ENCODE measurements around the gene TNFRSF8. TPM values are rescaled to one million over a fixed set of nuclear protein-coding genes. Genes with fewer than 3 reads are reported as not detected.

The TNFRSF8 gene
- total and polyA plus RNA-seq, 2 donors: 0.94 to 3.3 TPM

GRCh38 chr1:12140016-12140415 lies 76.9 kb downstream of the TNFRSF8 start:
- H3K36me3 ChIP-seq (ENCODE audit: control insufficient read depth in 2 of 2, insufficient read depth in 2 of 2, low read length in 1 of 2): no peaks in the 10 kb centered on the region
- peaks cover 0 to 17% of the 10 kb centered on the region in 2 donors for H3K4me1 ChIP-seq (ENCODE audit: control insufficient read depth in 2 of 2, insufficient read depth in 2 of 2, low read length in 2 of 2)
- WGBS: 97% methylated on average over 4 of the region's 4 CpGs
- H3K4me3 ChIP-seq (ENCODE audit: low read length in 2 of 2): no peak overlapping the region
- DNase-seq (ENCODE audit: low read depth in 6 of 9, low spot score in 9 of 9): no peak
- H3K9me3 ChIP-seq (ENCODE audit: control insufficient read depth in 2 of 2, insufficient read depth in 1 of 2, low read length in 1 of 2): no peaks in the 10 kb centered on the region
- no peak overlapping the region for H3K27ac ChIP-seq (ENCODE audit: low read depth in 1 of 2, low read length in 1 of 2)
- no peaks in the 10 kb centered on the region for H3K27me3 ChIP-seq (ENCODE audit: control insufficient read depth in 2 of 2, insufficient read depth in 1 of 2, low read length in 1 of 2)

GRCh38 chr1:12140515-12141162 lies 77.5 kb downstream of the TNFRSF8 start:
- WGBS: 97% methylated on average over 12 of the region's 12 CpGs
- H3K27me3 ChIP-seq (ENCODE audit: control insufficient read depth in 2 of 2, insufficient read depth in 1 of 2, low read length in 1 of 2): no peaks in the 10 kb centered on the region
- H3K9me3 ChIP-seq (ENCODE audit: control insufficient read depth in 2 of 2, insufficient read depth in 1 of 2, low read length in 1 of 2): no peaks in the 10 kb centered on the region
- H3K27ac ChIP-seq (ENCODE audit: low read depth in 1 of 2, low read length in 1 of 2): no peak overlapping the region
- no peak overlapping the region for H3K4me3 ChIP-seq (ENCODE audit: low read length in 2 of 2)
- no peaks in the 10 kb centered on the region for H3K36me3 ChIP-seq (ENCODE audit: control insufficient read depth in 2 of 2, insufficient read depth in 2 of 2, low read length in 1 of 2)
- DNase-seq (ENCODE audit: low read depth in 6 of 9, low spot score in 9 of 9): no peak
- peaks cover 0 to 17% of the 10 kb centered on the region in 2 donors for H3K4me1 ChIP-seq (ENCODE audit: control insufficient read depth in 2 of 2, insufficient read depth in 2 of 2, low read length in 2 of 2)

GRCh38 chr1:12141163-12141850 lies 78.2 kb downstream of the TNFRSF8 start:
- Histone ChIP-seq H3K27me3 (ENCODE audit: control insufficient read depth in 2 of 2, insufficient read depth in 1 of 2, low read length in 1 of 2) (no peaks in the 10 kb centered on the region), H3K27ac (ENCODE audit: low read depth in 1 of 2, low read length in 1 of 2) (no peak overlapping the region), H3K4me3 (ENCODE audit: low read length in 2 of 2) (no peak overlapping the region), H3K9me3 (ENCODE audit: control insufficient read depth in 2 of 2, insufficient read depth in 1 of 2, low read length in 1 of 2) (no peaks in the 10 kb centered on the region), H3K4me1 (ENCODE audit: control insufficient read depth in 2 of 2, insufficient read depth in 2 of 2, low read length in 2 of 2) (peaks cover 0 to 21% of the 10 kb centered on the region in 2 donors), H3K36me3 (ENCODE audit: control insufficient read depth in 2 of 2, insufficient read depth in 2 of 2, low read length in 1 of 2) (no peaks in the 10 kb centered on the region)
- WGBS: 92% methylated on average over 21 of the region's 21 CpGs
- no peak for DNase-seq (ENCODE audit: low read depth in 6 of 9, low spot score in 9 of 9)

GRCh38 chr1:12142141-12142823 lies 79.2 kb downstream of the TNFRSF8 start:
- peaks cover 2 to 30% of the 10 kb centered on the region in 2 donors for H3K4me1 ChIP-seq (ENCODE audit: control insufficient read depth in 2 of 2, insufficient read depth in 2 of 2, low read length in 2 of 2)
- no peak overlapping the region for H3K27ac ChIP-seq (ENCODE audit: low read depth in 1 of 2, low read length in 1 of 2)
- no peaks in the 10 kb centered on the region for H3K9me3 ChIP-seq (ENCODE audit: control insufficient read depth in 2 of 2, insufficient read depth in 1 of 2, low read length in 1 of 2)
- H3K27me3 ChIP-seq (ENCODE audit: control insufficient read depth in 2 of 2, insufficient read depth in 1 of 2, low read length in 1 of 2): no peaks in the 10 kb centered on the region
- H3K36me3 ChIP-seq (ENCODE audit: control insufficient read depth in 2 of 2, insufficient read depth in 2 of 2, low read length in 1 of 2): no peaks in the 10 kb centered on the region
- no peak for DNase-seq (ENCODE audit: low read depth in 6 of 9, low spot score in 9 of 9)
- no peak overlapping the region for H3K4me3 ChIP-seq (ENCODE audit: low read length in 2 of 2)
- 96% methylated on average over 18 of the region's 18 CpGs for WGBS

- no peak overlapping the region for H3K4me3 ChIP-seq (ENCODE audit: low read length in 2 of 2)
- WGBS: 41% methylated on average over 21 of the region's 21 CpGs
- no peak overlapping the region for H3K27ac ChIP-seq (ENCODE audit: low read depth in 1 of 2, low read length in 1 of 2)
- H3K36me3 ChIP-seq (ENCODE audit: control insufficient read depth in 2 of 2, insufficient read depth in 2 of 2, low read length in 1 of 2): no peaks in the 10 kb centered on the region
- DNase-seq (ENCODE audit: low read depth in 6 of 9, low spot score in 9 of 9): no peak
- no peaks in the 10 kb centered on the region for H3K9me3 ChIP-seq (ENCODE audit: control insufficient read depth in 2 of 2, insufficient read depth in 1 of 2, low read length in 1 of 2)
- peaks cover 2 to 38% of the 10 kb centered on the region in 2 donors for H3K4me1 ChIP-seq (ENCODE audit: control insufficient read depth in 2 of 2, insufficient read depth in 2 of 2, low read length in 2 of 2)
- no peaks in the 10 kb centered on the region for H3K27me3 ChIP-seq (ENCODE audit: control insufficient read depth in 2 of 2, insufficient read depth in 1 of 2, low read length in 1 of 2)
Measured at GRCh38 chr1:12142891-12143630, 80.0 kb downstream of the TNFRSF8 start.

- Histone ChIP-seq H3K4me1 (ENCODE audit: control insufficient read depth in 2 of 2, insufficient read depth in 2 of 2, low read length in 2 of 2) (peaks cover 2 to 45% of the 10 kb centered on the region in 2 donors), H3K27me3 (ENCODE audit: control insufficient read depth in 2 of 2, insufficient read depth in 1 of 2, low read length in 1 of 2) (no peaks in the 10 kb centered on the region), H3K36me3 (ENCODE audit: control insufficient read depth in 2 of 2, insufficient read depth in 2 of 2, low read length in 1 of 2) (no peaks in the 10 kb centered on the region), H3K27ac (ENCODE audit: low read depth in 1 of 2, low read length in 1 of 2) (peak overlapping the region in 1 of 2 donors; percentile 15), H3K4me3 (ENCODE audit: low read length in 2 of 2) (no peak overlapping the region), H3K9me3 (ENCODE audit: control insufficient read depth in 2 of 2, insufficient read depth in 1 of 2, low read length in 1 of 2) (no peaks in the 10 kb centered on the region)
- WGBS: 48% methylated on average over 17 of the region's 17 CpGs
- DNase-seq (ENCODE audit: low read depth in 6 of 9, low spot score in 9 of 9): peak in 1 of 9 donors; percentile 37
Measured at GRCh38 chr1:12143631-12144155, 80.6 kb downstream of the TNFRSF8 start.

- Histone ChIP-seq H3K4me3 (ENCODE audit: low read length in 2 of 2) (no peak overlapping the region), H3K9me3 (ENCODE audit: control insufficient read depth in 2 of 2, insufficient read depth in 1 of 2, low read length in 1 of 2) (no peaks in the 10 kb centered on the region), H3K4me1 (ENCODE audit: control insufficient read depth in 2 of 2, insufficient read depth in 2 of 2, low read length in 2 of 2) (peaks cover 2 to 50% of the 10 kb centered on the region in 2 donors), H3K27me3 (ENCODE audit: control insufficient read depth in 2 of 2, insufficient read depth in 1 of 2, low read length in 1 of 2) (no peaks in the 10 kb centered on the region), H3K27ac (ENCODE audit: low read depth in 1 of 2, low read length in 1 of 2) (no peak overlapping the region), H3K36me3 (ENCODE audit: control insufficient read depth in 2 of 2, insufficient read depth in 2 of 2, low read length in 1 of 2) (no peaks in the 10 kb centered on the region)
- WGBS: 98% methylated on average over 8 of the region's 8 CpGs
- no peak for DNase-seq (ENCODE audit: low read depth in 6 of 9, low spot score in 9 of 9)
Measured at GRCh38 chr1:12144236-12144635, 81.1 kb downstream of the TNFRSF8 start.

GRCh38 chr1:12144969-12145368 lies 81.9 kb downstream of the TNFRSF8 start:
- peaks cover 2 to 56% of the 10 kb centered on the region in 2 donors for H3K4me1 ChIP-seq (ENCODE audit: control insufficient read depth in 2 of 2, insufficient read depth in 2 of 2, low read length in 2 of 2)
- no peaks in the 10 kb centered on the region for H3K27me3 ChIP-seq (ENCODE audit: control insufficient read depth in 2 of 2, insufficient read depth in 1 of 2, low read length in 1 of 2)
- H3K9me3 ChIP-seq (ENCODE audit: control insufficient read depth in 2 of 2, insufficient read depth in 1 of 2, low read length in 1 of 2): peaks cover 0 to 4% of the 10 kb centered on the region in 2 donors
- WGBS: 98% methylated on average over 4 of the region's 4 CpGs
- no peak for DNase-seq (ENCODE audit: low read depth in 6 of 9, low spot score in 9 of 9)
- H3K36me3 ChIP-seq (ENCODE audit: control insufficient read depth in 2 of 2, insufficient read depth in 2 of 2, low read length in 1 of 2): no peaks in the 10 kb centered on the region
- no peak overlapping the region for H3K4me3 ChIP-seq (ENCODE audit: low read length in 2 of 2)
- H3K27ac ChIP-seq (ENCODE audit: low read depth in 1 of 2, low read length in 1 of 2): no peak overlapping the region

All from thymus (tissue), 11 donors.